ENCODE data around the gene TM7SF3.

Gene TM7SF3

GRCh38 chr12:27014859-27015729 is 910 bp upstream of the TM7SF3 start:
- no peak for DNase-seq

- no peak for DNase-seq
Observed at GRCh38 chr12:27013611-27014084, 536 bp downstream of the TM7SF3 start.

GRCh38 chr12:27012982-27013255 is 1.3 kb downstream of the TM7SF3 start:
- DNase-seq: no peak

- no peak for DNase-seq
Observed at GRCh38 chr12:27012239-27012981, 1.8 kb downstream of the TM7SF3 start.

GRCh38 chr12:27009881-27010301 is 4.3 kb downstream of the TM7SF3 start:
- no peak for DNase-seq

GRCh38 chr12:27008081-27008480 is 6.1 kb downstream of the TM7SF3 start:
- DNase-seq: no peak

GRCh38 chr12:27006797-27007467 is 7.3 kb downstream of the TM7SF3 start:
- DNase-seq: no peak

GRCh38 chr12:27005495-27005894 is 8.7 kb downstream of the TM7SF3 start:
- no peak for DNase-seq

- DNase-seq: peak; percentile 97
Observed at GRCh38 chr12:27003421-27004381, 10.5 kb downstream of the TM7SF3 start.

- DNase-seq: no peak
Observed at GRCh38 chr12:27002141-27002540, 12.0 kb downstream of the TM7SF3 start.

- DNase-seq: no peak
Observed at GRCh38 chr12:27001663-27002062, 12.5 kb downstream of the TM7SF3 start.

- no peak for DNase-seq
Observed at GRCh38 chr12:27000961-27001360, 13.2 kb downstream of the TM7SF3 start.

GRCh38 chr12:26997003-26997402 is 17.2 kb downstream of the TM7SF3 start:
- no peak for DNase-seq

- no peak for DNase-seq
Observed at GRCh38 chr12:26995706-26996105, 18.5 kb downstream of the TM7SF3 start.

- DNase-seq: no peak
Observed at GRCh38 chr12:26994109-26994508, 20.1 kb downstream of the TM7SF3 start.

GRCh38 chr12:26991826-26992225 is 22.4 kb downstream of the TM7SF3 start:
- no peak for DNase-seq

- no peak for DNase-seq
Observed at GRCh38 chr12:26989873-26990272, 24.3 kb downstream of the TM7SF3 start.

GRCh38 chr12:26988703-26989102 is 25.5 kb downstream of the TM7SF3 start:
- no peak for DNase-seq

- no peak for DNase-seq
Observed at GRCh38 chr12:26987634-26988424, 26.4 kb downstream of the TM7SF3 start.

GRCh38 chr12:26982866-26983265 is 31.3 kb downstream of the TM7SF3 start:
- DNase-seq: no peak

- peak; percentile 96 for DNase-seq
Observed at GRCh38 chr12:26979733-26980132, 34.5 kb downstream of the TM7SF3 start.

GRCh38 chr12:26978801-26979200 is 35.4 kb downstream of the TM7SF3 start:
- DNase-seq: no peak
